Astrocyte of the hippocampus (primary cell): ENCODE data around the gene CCDC191.

Experiments used
- DNase-seq: peaks from one replicate; pipeline ENCODE4 v3.0.0; 2011; ENCODE audit warnings: low read depth, low spot score

CCDC191 gene

GRCh38 chr3:114056130-114057010, at the start of gene CCDC191, which contains the start of gene QTRT2:
Gene CCDC191, minus strand, starts transcription at chr3:114056526. Its CDS starts 60 bp downstream, at chr3:114056466.
Gene QTRT2, plus strand, starts transcription at chr3:114056737. Its CDS starts 8,521 bp downstream, at chr3:114065258.
- DNase-seq, result peak; percentile 100

GRCh38 chr3:114104414-114104813, 48.1 kb upstream of the CCDC191 start:
- peak; percentile 7 for DNase-seq

GRCh38 chr3:114103858-114104257, 47.5 kb upstream of the CCDC191 start:
- DNase-seq, result no peak

GRCh38 chr3:114103181-114103580, 46.9 kb upstream of the CCDC191 start:
- no peak for DNase-seq

- no peak for DNase-seq
These were observed 44.8 kb upstream of the CCDC191 start for GRCh38 chr3:114101101-114101500.

- DNase-seq, result no peak
These were observed 39.5 kb upstream of the CCDC191 start for GRCh38 chr3:114095796-114096195.

DNA sequence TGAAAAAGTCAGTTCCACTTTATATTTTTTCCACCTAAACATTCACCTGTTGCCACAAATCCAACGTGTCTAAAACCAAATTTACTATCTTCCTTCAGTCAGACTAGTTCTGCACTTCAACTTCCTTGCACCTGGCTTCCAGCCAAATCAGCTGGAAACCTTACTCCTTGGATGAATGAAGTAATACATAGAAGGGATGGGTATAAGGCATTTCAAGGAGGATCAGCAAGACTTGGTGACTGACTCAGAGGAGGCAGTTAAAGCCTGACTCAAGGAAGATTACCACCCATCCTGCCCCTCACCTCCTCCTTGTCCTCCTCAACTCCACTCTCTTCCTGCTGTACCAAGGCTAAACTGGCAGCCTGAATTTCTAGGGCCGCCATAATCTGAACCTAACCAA, 37.3 kb upstream of the CCDC191 start:
- peak; percentile 58 for DNase-seq

GRCh38 chr3:114093016-114093380, 36.7 kb upstream of the CCDC191 start:
- no peak for DNase-seq

DNA sequence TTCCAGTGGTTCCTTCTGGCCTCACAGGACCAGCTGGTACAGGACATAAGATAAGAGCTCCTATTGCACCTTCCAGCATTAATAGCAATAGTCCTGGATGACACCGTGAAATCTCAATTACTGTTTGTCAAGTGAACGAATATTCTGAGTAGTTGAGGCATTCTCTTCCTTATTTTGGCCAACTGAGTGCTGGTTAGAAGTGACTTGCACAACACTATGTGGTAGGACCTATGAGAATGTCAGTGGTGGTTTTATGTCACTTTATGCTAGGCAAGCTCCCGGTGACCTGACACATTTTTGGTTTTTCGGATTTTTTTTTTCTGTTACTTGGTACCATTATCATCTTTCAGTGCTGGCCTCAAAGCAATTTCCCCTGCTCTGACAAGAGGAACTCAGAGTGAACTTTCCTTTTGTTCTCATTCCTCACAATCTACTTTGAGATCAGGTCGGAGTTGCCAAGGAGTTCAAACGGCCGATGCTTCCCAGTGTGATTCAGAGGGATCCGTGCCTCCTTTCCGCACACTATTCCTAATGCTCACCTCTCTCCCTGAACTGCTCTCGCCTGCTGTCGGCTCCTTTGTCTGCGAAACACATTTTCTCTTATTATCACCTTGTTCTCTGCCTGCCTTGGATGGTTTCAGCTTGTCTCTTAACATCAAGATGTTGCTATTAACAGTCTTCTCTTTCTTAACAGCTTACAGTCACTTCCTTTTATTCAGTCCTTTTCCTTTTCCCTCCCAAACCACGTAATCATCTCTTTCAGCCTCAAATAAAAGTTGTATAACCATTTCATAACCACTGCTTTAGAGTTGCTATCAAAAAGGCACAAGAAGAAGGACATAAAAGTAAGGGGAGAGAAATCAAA, 36.1 kb upstream of the CCDC191 start:
- DNase-seq, result peak; percentile 33

- no peak for DNase-seq
These were observed 33.3 kb upstream of the CCDC191 start for GRCh38 chr3:114089675-114090074.

DNA sequence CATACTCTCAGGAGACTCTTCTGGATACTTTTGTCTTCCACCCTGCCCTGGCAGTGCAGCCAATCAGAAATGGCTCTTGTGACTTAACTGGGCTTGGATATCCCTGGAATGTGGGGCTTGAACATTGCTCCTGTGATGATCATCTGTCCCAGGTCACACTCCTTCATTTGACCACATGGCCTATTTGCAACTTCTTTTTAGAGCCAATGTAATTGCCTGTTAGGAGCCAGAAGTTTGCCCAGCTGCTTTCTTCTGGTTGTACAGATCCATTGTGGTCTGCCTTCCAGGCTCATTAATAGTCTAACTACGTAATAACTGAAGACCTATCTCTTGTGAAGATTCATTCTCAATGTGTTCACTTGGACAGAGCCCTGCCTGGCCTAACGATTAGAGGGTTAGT, 30.0 kb upstream of the CCDC191 start:
- DNase-seq, result no peak

DNA sequence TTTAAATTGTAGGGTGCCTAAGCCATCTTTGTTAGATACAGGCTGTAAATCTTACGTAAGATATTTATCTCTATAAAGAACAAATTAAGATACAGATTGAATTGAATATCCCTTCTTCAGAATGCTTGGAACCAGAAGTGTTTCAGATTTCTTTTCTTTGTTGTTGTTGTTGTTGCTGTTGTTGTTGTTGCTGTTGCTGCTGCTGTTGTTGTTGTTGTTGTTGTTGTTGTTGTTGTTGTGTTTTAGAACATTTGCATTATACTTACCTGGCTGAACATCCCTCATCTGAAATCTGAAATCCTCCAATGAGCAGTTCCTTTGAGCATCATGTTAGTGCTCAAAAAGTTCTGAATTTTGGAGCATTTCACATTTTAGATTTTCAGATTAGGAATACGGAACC, 26.8 kb upstream of the CCDC191 start:
- DNase-seq, result no peak

GRCh38 chr3:114081037-114081436, 24.7 kb upstream of the CCDC191 start:
- no peak for DNase-seq

- no peak for DNase-seq
These were observed 23.9 kb upstream of the CCDC191 start for GRCh38 chr3:114080201-114080600.

DNA sequence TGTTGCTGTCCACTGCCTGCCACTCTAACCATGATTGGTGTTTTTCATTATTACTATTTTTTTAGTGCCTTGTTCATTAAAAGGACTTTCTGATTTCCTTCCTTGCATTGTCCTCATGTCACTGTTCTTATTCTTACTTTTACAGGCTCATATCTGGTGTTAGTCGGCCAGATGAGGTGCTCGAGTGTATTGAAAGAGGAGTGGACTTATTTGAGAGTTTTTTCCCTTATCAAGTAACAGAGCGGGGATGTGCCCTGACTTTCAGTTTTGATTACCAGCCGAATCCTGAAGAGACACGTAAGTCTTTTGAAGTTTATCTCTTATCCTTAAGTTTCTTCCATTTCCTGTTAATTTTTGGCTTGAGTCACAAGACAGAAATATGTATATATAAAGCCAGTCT, 23.4 kb upstream of the CCDC191 start:
- no peak for DNase-seq

DNA sequence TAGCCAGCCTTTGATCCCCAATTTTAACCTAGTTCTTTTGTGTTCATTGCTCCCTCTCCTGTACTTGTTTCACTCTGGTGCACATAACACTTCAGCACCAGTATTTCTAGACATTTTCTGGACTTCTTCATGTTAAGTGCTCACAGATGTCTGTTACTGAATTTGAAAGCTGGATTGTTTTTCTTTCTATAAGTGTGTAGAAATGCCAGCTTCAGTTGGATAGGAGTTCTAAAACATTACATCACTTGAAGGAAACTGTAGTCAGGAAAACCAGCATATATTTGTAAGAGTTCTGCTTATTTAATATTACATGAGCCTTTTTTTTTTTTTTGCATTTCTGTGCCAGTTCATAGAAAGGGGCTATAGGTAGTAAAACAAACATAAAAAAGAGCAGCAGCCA, 21.8 kb upstream of the CCDC191 start:
- no peak for DNase-seq

GRCh38 chr3:114076711-114077110, 20.4 kb upstream of the CCDC191 start:
- DNase-seq, result no peak

DNA sequence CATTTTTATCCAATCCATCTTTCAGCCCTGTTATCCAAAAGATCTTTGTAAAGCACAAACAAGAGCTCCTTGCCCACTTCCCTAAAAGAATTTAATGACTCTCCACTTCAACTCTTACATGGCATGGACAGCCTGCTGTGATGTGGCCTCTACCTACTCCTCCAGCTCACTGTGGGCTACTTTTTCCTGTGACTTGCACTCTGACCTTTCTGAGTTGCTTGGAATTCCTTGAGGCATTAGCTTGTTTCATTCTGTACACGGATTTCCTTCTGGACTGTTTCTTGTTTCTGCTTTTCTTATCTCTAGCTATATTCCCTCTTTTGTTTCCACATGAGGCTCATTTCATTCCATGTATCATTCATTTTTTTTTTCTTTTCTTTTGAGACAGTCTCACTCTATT, 15.5 kb upstream of the CCDC191 start:
- DNase-seq, result no peak

DNA sequence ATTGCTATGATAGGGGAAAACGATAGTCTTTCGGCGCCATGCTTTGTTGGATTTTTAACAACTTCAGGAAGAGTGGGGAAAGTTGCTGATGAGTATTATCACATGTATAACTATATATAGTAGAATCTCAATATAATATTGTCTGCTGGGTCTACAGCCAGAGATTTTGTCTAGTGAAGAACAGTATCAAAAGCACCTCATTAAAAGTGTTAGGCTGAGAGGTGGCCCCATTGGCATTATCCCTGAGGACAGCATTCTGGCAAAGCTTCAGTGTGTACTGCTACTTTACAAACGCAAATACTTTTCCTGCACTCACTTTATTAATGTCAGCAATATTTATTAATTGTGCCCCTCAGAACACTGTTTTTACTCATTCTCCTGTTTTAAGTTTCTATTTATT, 12.0 kb upstream of the CCDC191 start:
- DNase-seq, result no peak

GRCh38 chr3:114067804-114068203, 11.5 kb upstream of the CCDC191 start:
- no peak for DNase-seq

GRCh38 chr3:114060906-114061655, 4.8 kb upstream of the CCDC191 start:
- no peak for DNase-seq

GRCh38 chr3:114058646-114059045, 2.3 kb upstream of the CCDC191 start:
- no peak for DNase-seq
